Esophagus muscularis mucosa (tissue), 4 donors: ENCODE data around the gene SPRR4. TPM values are rescaled to one million over a fixed set of nuclear protein-coding genes. Genes with fewer than 3 reads are reported as not detected.
A peak's percentile ranks its signal among the peaks of the same experiment; 100 is the strongest.
"Not testable (repeated sequence)": the region's sequence is repeated elsewhere in the genome, so short reads cannot be mapped to it uniquely, and the experiment has no call there.

Experiments used
- DNase-seq: peaks from one replicate; pipeline ENCODE4 v3.0.0-alpha.2; 2017; ENCODE audit errors: extremely low spot score
- H3K27ac ChIP-seq, 4 donors: fragments of 200-600 bp; sonication (generic); replicated peaks in 1 of 4; 1 replicate in 3 of 4; 2 replicates in 1 of 4; pipeline ENCODE4 v1.5.1; 2016 to 2019; ENCODE audit warnings: mild to moderate bottlenecking in 1 of 4
- H3K27me3 ChIP-seq, 4 donors: fragments of 200-600 bp; sonication (generic); one replicate each; pipeline versions ENCODE4 v1.5.1 to v1.6.0; 2016 to 2019
- H3K36me3 ChIP-seq, 4 donors: fragments of 200-600 bp; sonication (generic); one replicate each; pipeline ENCODE4 v1.5.1; 2016 to 2019
- H3K4me1 ChIP-seq, 4 donors: fragments of 200-600 bp; sonication (generic); one replicate each; pipeline ENCODE4 v1.5.1; 2016 to 2019
- H3K4me3 ChIP-seq, 4 donors: fragments of 200-600 bp; sonication (generic); 1 replicate in 2 of 4; 2 replicates in 2 of 4; pipeline ENCODE4 v1.5.1; 2016 to 2019; ENCODE audit warnings: mild to moderate bottlenecking in 4 of 4, moderate library complexity in 1 of 4
- H3K9me3 ChIP-seq, 4 donors: fragments of 200-600 bp; sonication (generic); 1 replicate in 3 of 4; 2 replicates in 1 of 4; pipeline ENCODE4 v1.5.1; 2016 to 2019
- CTCF ChIP-seq, 3 experiments: fragments of 200-600 bp in 2 of 3; fragments of 450-650 bp in 1 of 3; sonication (generic) in 2 of 3; IDR thresholded peaks; one replicate each; pipeline ENCODE4 v1.5.1; 2017 to 2019; ENCODE audit warnings: antibody characterized with exemption in 3 of 3, mild to moderate bottlenecking in 2 of 3, moderate library complexity in 1 of 3
- EP300 ChIP-seq: sonication (generic); formaldehyde crosslinking; IDR thresholded peaks from one replicate; pipeline ENCODE4 v1.6.1; 2017; ENCODE audit warnings: antibody characterized with exemption
- POLR2A ChIP-seq: fragments of 450-650 bp; IDR thresholded peaks from one replicate; pipeline ENCODE4 v1.6.1; 2017; ENCODE audit warnings: antibody characterized with exemption, moderate library complexity, mild to moderate bottlenecking, low read depth
- POLR2AphosphoS5 ChIP-seq, 2 donors: sonication (generic); formaldehyde crosslinking; IDR thresholded peaks; one replicate each; pipeline ENCODE4 v1.6.1; 2017; ENCODE audit warnings: antibody characterized with exemption in 2 of 2
- WGBS: methylation state at CpG from one replicate; pipeline ENCODE4 v1.1.5; 2018; 5-methylcytosine and 5-hydroxymethylcytosine counted together
- intact Hi-C: fragments of 100-400 bp; cut with DNase I; formaldehyde crosslinking; loops from one replicate; pipeline ENCODE4 v1.15.1; 2023
- total RNA-seq, 4 donors: library from RNA; depleted of rRNA; stranded (reverse); fragments of >200 nt; gene quantifications; one replicate each; pipeline versions ENCODE4 v1.1.0 to v1.2.1, GENCODE V29; 2016

Gene SPRR4
- total RNA-seq, 4 donors from 2014 or later: not detected

GRCh38 chr1:152998476-152998875 is 28.0 kb downstream of the SPRR4 start:
- peak; percentile 64 for DNase-seq
- Histone ChIP-seq H3K27me3 (no peaks in the 10 kb centered on the region), H3K9me3 (peaks cover 0 to 12% (median 3%) of the 10 kb centered on the region in 4 donors), H3K4me3 (no peak overlapping the region), H3K36me3 (no peaks in the 10 kb centered on the region), H3K4me1 (no peaks in the 10 kb centered on the region), H3K27ac (no peak overlapping the region)
- 92% methylated on average over 4 of the region's 4 CpGs for WGBS
- TF ChIP-seq CTCF (IDR thresholded peaks at IDR 0.05): no peak
- TF ChIP-seq POLR2AphosphoS5 (IDR thresholded peaks at IDR 0.05): no peak
- no peak for TF ChIP-seq POLR2A
- no peak for TF ChIP-seq EP300
- intact Hi-C loops: no loop called here

- no peak for DNase-seq
- WGBS: 78% methylated on average over 6 of the region's 6 CpGs
Measured at GRCh38 chr1:152999818-153000217, 29.4 kb downstream of the SPRR4 start.

GRCh38 chr1:153000294-153000693 is 29.8 kb downstream of the SPRR4 start:
- 75% methylated on average over 1 of the region's 1 CpG for WGBS
- no peaks in the 10 kb centered on the region for H3K36me3 ChIP-seq
- intact Hi-C loops: no loop called here
- TF ChIP-seq CTCF (IDR thresholded peaks at IDR 0.05): no peak
- no peak for TF ChIP-seq POLR2AphosphoS5 (IDR thresholded peaks at IDR 0.05)
- no peak for TF ChIP-seq EP300
- TF ChIP-seq POLR2A: no peak
- H3K4me3 ChIP-seq: no peak overlapping the region
- H3K9me3 ChIP-seq: peaks cover 0 to 6% (median under 1%) of the 10 kb centered on the region in 4 donors
- DNase-seq: no peak
- no peak overlapping the region for H3K27ac ChIP-seq
- H3K27me3 ChIP-seq: no peaks in the 10 kb centered on the region
- H3K4me1 ChIP-seq: no peaks in the 10 kb centered on the region

More at GRCh38 chr1:152999818-153000217, 29.4 kb downstream of the SPRR4 start:
- Histone ChIP-seq H3K9me3 (peaks cover 0 to 11% (median 3%) of the 10 kb centered on the region in 4 donors), H3K4me3 (no peak overlapping the region), H3K27me3 (no peaks in the 10 kb centered on the region), H3K27ac (no peak overlapping the region), H3K4me1 (no peaks in the 10 kb centered on the region), H3K36me3 (no peaks in the 10 kb centered on the region)
- TF ChIP-seq POLR2A (no peak), POLR2AphosphoS5 (IDR thresholded peaks at IDR 0.05) (no peak), EP300 (no peak), CTCF (IDR thresholded peaks at IDR 0.05) (no peak)
- intact Hi-C loops: no loop called here

- Histone ChIP-seq H3K27me3 (no peaks in the 10 kb centered on the region), H3K27ac (no peak within 1 kb of the TSS), H3K4me1 (no peaks in the 10 kb centered on the region), H3K9me3 (no peaks in the 10 kb centered on the region), H3K4me3 (no peak within 1 kb of the TSS), H3K36me3 (no peaks in the 10 kb centered on the region)
- WGBS: 76% methylated on average over 2 of the region's 2 CpGs
- intact Hi-C loops: no loop called here
- TF ChIP-seq POLR2A (no peak), POLR2AphosphoS5 (IDR thresholded peaks at IDR 0.05) (no peak), CTCF (IDR thresholded peaks at IDR 0.05) (no peak), EP300 (no peak)
- DNase-seq: peak; percentile 66
Measured at GRCh38 chr1:153001382-153001781, 30.9 kb downstream of the SPRR4 start, which contains the start of gene SPRR3. SPRR3 (plus strand) TSS chr1:153001749; CDS start chr1:153003021, 1,272 bp downstream.

- H3K4me1 ChIP-seq, intact Hi-C loops, H3K9me3 ChIP-seq, H3K4me3 ChIP-seq, DNase-seq, H3K36me3 ChIP-seq, H3K27ac ChIP-seq, H3K27me3 ChIP-seq: not testable (repeated sequence)
- WGBS: 90% methylated on average over 7 of the region's 8 CpGs
Measured at GRCh38 chr1:153011235-153011758, 40.8 kb downstream of the SPRR4 start.

GRCh38 chr1:153021829-153022228 is 51.4 kb downstream of the SPRR4 start:
- DNase-seq, H3K36me3 ChIP-seq, H3K9me3 ChIP-seq, H3K4me3 ChIP-seq, intact Hi-C loops, H3K27ac ChIP-seq, H3K4me1 ChIP-seq: not testable (repeated sequence)
- peaks cover 0 to 12% (median 0%) of the 10 kb centered on the region in 4 donors for H3K27me3 ChIP-seq
- 13% methylated on average over 2 of the region's 2 CpGs for WGBS
